CD4-positive, alpha-beta T cell treated with Interferon alpha-2 for 1 hour (primary cell): Measurements from ENCODE around the gene BCOR.

ENCODE experiments used
- DNase-seq, 2 donors: peaks; one replicate each; pipeline ENCODE4 v3.0.0-alpha.2; 2020 to 2022

The BCOR gene

GRCh38 chrX:40015693-40016092 is 82.1 kb downstream of the BCOR start:
- no peak for DNase-seq

DNA sequence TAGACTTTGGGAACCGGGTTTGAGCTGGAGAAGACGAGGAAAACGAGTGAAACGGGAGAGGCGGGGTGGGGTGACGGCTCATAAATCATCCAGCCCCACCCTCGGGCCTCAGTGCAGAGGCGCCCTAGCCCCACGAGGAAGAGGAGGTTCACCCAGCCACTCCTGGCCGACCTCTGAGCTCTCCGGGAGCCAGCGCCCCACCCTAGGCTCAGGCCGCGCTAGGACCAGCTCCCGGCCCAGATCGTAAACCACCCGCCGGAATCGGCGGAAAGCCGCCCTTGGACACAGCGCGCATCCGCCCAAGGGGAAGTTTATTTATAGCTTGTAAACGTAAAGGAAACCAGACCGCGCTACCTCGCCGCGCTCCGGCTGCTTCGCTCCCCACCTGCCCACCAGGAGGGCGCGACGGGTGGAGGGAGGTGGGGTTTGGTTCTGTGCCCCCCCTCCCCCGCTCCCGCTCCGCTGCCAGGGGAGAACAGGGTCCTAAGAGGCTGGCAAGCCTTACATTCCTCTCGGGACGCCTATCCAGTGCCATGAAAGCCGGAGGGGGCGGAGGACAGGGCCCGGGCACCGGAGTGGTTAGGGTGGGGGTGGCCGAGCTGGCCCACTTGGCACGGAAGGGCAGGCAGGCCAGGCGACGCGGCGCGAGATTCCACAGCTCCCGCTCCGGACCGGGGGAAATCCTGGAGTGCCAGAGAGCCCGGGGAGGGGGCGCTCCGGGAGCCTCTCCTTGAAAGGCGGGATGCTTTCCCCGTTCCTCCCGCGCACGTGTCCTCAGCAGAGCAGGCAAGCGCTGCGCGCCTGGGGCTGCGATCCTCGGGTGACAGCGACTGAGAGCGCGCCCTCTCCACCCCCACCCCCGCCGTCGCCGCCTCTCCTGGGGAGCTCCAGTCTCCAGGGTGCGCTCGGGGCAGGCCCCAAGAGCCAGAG is 84.2 kb downstream of the BCOR start:
- peak; percentile 41 to 48 for DNase-seq

GRCh38 chrX:40012868-40013265 is 84.9 kb downstream of the BCOR start:
- DNase-seq = no peak

DNA sequence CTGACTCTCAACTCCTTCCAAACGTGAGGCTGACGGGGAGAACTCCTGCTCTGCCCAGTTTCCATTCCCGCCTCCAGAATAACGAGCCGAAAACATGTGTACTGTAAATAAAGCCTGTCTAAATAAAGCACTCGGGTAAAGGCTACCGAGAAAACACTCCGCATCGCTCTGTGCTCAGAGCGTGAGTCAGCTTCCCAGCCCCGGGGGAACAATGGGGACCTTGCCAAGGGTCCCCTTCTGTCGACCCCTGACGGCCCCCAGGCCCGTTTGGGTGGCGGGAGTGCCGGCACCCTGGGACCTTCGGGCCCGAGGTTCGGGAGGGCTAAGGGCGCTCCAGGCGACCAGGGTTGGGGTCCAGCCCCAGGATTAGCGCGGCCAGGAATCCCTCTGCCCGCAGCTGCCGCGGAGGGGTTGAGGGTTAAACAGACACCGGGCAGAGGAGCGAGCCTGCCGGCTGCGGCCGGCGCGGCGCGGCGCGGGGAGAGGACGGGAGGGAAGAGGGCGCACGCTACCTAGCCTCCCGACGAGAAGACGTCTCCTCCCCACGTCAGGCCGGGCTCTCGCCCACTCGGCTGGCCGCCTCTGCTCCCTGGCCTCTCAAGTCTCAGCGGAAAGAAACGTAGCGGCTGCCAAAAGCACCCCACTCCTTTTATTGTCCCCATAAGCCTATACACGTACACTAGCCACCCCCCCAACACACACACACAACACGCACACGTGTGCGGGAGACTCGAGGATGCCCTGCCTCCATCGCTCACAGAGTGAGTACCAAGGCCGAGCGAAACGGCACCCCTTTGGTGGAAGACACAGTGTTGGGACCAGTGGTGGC is 85.5 kb downstream of the BCOR start:
- no peak for DNase-seq

DNA sequence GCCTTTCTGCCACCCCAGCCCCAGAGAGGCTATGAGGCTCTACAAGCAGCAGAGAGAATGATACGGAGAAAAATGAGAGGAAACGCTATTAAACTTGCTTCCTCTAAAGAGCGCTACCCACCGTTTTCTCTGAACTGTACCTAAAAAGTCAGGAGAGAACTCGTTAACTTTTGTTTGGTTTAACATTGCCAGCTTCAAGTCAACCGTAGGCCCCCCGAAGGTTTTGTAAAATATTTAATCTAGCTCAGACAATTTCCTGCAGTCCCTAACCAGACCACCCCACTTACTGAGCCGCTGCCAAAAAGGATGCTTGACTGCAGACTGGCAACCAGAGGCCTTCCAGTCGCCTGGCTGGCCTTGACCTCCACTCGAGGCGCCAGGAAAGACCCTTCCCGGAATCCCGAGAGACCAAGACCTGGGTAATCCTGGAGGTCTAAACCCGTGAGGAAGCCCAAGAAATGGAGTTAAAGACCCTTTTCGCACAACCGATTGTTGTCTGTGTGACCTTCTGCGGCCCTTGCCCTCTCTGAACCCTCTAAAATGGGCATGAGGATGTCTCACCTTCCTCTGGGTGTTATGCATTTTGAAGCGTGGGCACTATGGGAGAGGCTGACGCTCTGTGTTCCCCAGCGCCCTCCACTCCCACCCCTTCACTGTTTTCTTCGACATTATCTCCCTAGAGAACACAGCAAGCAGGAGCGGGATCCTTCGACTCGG is 86.3 kb downstream of the BCOR start:
- no peak for DNase-seq

- DNase-seq = no peak
Observed at GRCh38 chrX:40010550-40011321, 87.0 kb downstream of the BCOR start.

- no peak for DNase-seq
Observed at GRCh38 chrX:40009890-40010289, 87.9 kb downstream of the BCOR start.

- no peak for DNase-seq
Observed at GRCh38 chrX:40009462-40009851, 88.3 kb downstream of the BCOR start.

- no peak for DNase-seq
Observed at GRCh38 chrX:40008791-40009461, 88.8 kb downstream of the BCOR start.

- no peak for DNase-seq
Observed at GRCh38 chrX:40007756-40008705, 89.7 kb downstream of the BCOR start.

DNA sequence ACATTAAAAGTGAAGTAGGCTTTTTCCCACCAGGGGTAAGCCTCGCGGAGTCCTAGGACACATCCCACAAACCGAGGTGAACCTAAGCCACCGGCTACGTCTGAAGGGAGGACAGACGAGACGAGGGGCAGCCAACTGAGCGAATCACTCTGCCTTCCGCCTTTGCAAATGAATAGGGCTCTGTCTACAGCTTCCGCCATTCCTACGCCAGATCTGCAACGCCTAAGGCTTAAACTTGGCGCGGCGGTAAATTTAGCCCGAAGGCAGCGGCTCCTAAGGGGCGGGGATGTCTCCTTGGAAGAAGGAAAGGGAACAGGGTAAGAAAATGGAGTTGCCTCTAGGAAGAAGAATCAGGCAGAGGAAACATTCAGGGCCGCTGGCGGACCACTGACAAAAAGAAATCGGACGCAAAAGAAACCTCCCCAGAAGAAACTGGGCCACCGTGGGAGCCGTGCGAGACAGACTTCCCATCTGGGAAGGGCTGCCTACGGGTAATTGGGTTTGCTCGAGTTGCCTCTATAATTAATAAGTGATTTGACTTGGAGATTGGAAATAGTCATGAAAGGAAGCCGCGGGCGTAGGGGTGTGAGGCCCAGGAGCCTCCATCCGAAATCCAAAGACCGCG is 90.5 kb downstream of the BCOR start:
- DNase-seq = no peak

- no peak for DNase-seq
Observed at GRCh38 chrX:40006106-40007017, 91.4 kb downstream of the BCOR start.

- no peak for DNase-seq
Observed at GRCh38 chrX:40005292-40006011, 92.3 kb downstream of the BCOR start.

DNA sequence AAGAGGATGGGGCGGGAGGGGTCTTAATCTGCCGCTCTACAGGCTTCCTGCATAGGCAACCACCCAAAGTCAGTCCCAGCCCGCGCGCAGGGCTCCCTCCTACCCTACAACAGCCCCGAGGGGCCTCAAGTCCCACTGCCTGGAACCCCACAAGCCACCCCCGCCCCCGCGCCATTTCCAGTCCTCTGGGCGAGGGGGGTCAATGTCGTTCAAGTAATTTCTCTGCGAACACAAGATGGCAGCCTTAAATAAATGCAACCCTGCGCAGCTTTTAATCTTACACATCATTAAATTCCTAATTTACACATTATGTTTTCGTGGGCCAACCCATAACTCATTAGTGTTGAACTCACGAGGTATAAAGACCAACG is 92.9 kb downstream of the BCOR start:
- no peak for DNase-seq

DNA sequence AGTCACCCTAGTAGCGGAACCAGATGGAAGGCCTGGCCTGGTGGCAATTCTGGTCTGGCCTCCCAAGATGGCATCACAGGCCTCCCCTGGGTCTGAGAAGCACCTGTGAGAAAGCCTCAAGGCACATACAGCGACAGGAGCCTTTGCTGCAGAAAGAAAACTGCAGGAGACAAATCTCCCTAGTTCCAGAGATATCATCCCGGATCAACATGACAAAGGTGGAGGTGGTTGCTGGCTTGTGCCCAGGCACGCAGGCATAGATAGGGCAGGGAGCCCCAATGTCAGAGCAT is 93.6 kb downstream of the BCOR start:
- DNase-seq = no peak

DNA sequence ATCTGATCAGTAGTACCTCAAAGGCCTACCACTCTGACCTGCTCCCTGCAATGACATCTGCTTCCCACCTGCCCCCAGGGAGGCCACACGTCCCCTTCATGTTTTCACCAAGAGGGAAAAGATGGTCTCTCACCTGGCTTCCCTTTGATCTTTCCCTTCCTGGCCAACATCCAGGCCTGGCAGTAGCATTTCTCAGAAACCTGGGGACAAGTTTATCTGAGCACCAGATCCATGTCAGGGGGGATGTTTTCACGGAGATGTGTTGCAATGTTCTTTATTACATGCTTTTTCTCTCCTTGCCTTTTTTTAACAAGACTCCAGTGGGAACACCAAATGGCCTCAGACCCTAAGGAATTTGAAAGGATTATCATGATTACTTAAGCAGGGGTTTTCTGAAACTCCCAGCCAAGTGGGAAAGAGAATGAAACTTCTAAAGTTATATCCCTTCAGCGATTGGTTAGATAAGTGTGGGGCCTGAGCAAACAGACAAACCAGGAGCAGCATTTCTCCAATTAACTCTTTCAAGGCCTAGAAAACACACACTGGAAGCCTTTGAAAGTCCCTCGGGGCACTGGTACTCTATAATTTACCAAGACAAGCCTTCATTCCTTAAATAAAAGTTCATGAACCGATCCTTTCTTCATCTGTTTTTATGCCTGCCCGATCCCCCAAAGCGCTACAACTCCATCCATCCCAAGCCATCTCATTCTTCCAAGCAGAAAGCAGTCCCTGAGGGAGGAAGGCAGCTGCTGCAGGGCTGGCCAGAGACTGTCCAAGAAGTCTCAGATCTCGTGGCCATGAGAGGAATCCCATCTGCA is 94.1 kb downstream of the BCOR start:
- no peak for DNase-seq

GRCh38 chrX:40003071-40003427 is 94.7 kb downstream of the BCOR start:
- no peak for DNase-seq
